Renal cortex interstitium (tissue), 11 donors: ENCODE results near the gene CNPY4. TPM values are rescaled to one million over a fixed set of nuclear protein-coding genes. Genes with fewer than 3 reads are reported as not detected.
"Not testable (repeated sequence)": the region's sequence is repeated elsewhere in the genome, so short reads cannot be mapped to it uniquely, and the experiment has no call there.

Experiments used
- DNase-seq, 11 donors: peaks; one replicate each; pipeline ENCODE4 v3.0.0-alpha.2; 2013; ENCODE audit warnings: low read depth in 9 of 11, low spot score in 4 of 11; ENCODE audit errors: extremely low read depth in 1 of 11
- polyA plus RNA-seq, 3 donors: library from polyadenylated mRNA; unstranded; fragments of 120-200 nt; gene quantifications; one replicate each; pipeline ENCODE4 v1.2.1, GENCODE V29; 2013; ENCODE audit not compliant: insufficient read length in 3 of 3

Gene CNPY4
- polyA plus RNA-seq, 3 donors = 40.1 to 47.0 (median 41.5) TPM

- peak in 5 of 11 donors; percentile 57 to 69 (median 66) for DNase-seq
These were observed 11.4 kb downstream of the CNPY4 start for GRCh38 chr7:100130608-100131453.

- no peak for DNase-seq
These were observed 12.7 kb downstream of the CNPY4 start for GRCh38 chr7:100132126-100132525.

GRCh38 chr7:100132697-100133151, 13.3 kb downstream of the CNPY4 start:
- peak in 1 of 11 donors; percentile 36 for DNase-seq

GRCh38 chr7:100137851-100138760, 18.7 kb downstream of the CNPY4 start:
- DNase-seq = no peak

- DNase-seq = no peak
These were observed 22.1 kb downstream of the CNPY4 start for GRCh38 chr7:100141555-100141949.

DNA sequence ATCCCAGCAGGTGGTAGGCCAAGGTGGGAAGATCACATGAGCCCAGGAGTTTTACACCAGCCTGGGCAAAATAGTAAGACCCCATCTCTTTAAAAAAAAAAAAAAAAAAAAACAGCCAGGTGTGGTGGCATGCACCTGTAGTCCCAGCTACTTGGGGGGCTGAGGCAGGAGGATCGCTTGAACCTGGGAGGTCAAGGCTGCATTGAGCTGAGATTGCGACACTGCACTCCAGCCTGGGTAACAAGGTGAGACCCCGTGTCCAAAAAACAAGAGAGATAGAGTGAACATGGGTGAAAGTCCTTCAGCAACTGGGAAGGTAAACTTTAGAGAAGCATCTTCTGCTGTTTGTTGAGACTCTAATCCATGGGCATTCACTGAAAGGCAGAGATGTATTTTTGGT, 23.0 kb downstream of the CNPY4 start:
- no peak for DNase-seq

DNA sequence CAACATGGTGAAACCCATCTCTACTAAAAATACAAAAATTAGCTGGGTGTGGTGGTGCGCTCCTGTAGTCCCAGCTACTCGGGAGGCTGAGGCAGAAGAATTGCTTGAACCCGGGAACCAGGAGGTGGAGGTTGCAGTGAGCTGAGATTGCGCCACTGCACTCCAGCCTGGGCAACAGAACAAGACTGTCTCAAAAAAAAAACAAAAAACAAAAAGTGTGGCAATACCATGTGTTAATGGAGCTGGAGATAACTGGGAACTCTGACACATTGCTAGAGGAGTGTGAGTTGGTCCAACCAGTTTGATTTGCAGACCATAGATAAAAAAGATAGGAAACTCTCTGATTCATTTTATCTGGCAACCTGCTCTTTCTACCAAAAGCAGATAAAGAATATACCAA, 26.9 kb downstream of the CNPY4 start:
- DNase-seq = not testable (repeated sequence)

DNA sequence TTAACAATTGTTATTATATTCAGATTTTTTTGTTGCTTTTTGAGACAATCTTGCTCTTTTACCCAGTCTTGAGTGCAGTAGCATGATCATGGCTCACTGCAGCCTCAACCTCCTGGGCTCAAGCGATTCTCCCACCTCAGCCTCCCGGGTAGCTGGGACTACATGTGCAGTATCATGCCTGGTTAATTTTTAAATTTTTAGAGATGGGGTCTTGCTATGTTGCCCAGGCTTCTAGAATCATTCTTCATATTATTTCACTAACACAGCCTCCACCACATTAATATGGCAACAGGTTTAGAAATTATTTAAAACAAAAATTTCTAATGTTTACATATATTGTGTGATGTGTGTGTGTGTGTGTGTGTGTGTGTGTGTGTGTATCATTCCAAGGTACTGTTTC, 27.8 kb downstream of the CNPY4 start:
- no peak for DNase-seq

- DNase-seq = no peak
These were observed 28.8 kb downstream of the CNPY4 start for GRCh38 chr7:100148225-100148558.

GRCh38 chr7:100148559-100149328, 29.3 kb downstream of the CNPY4 start, which contains the start of gene LAMTOR4:
Gene LAMTOR4 (plus strand): TSS chr7:100148918. CDS start chr7:100148973, 55 bp downstream.
- DNase-seq = peak; percentile 91 to 99 (median 97)

DNA sequence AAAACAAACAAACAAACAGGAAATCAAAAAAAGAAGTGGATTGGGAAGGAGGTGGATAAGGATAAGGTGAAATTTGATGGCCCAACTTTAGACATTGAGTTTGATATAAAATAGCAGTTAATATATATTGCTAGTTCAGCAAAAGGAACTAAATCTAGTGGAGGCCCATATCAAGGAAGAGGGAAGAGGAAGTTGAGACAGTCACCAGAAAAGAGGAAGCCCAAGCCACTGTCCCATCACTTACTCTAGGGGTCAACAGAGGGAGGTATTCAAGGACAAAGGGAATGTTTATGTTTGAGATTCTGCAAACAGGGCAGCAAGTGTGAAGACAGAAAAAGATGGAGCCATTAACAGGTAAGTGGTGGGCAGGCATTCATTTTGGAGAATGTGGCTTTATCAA, 33.0 kb downstream of the CNPY4 start:
- no peak for DNase-seq

DNA sequence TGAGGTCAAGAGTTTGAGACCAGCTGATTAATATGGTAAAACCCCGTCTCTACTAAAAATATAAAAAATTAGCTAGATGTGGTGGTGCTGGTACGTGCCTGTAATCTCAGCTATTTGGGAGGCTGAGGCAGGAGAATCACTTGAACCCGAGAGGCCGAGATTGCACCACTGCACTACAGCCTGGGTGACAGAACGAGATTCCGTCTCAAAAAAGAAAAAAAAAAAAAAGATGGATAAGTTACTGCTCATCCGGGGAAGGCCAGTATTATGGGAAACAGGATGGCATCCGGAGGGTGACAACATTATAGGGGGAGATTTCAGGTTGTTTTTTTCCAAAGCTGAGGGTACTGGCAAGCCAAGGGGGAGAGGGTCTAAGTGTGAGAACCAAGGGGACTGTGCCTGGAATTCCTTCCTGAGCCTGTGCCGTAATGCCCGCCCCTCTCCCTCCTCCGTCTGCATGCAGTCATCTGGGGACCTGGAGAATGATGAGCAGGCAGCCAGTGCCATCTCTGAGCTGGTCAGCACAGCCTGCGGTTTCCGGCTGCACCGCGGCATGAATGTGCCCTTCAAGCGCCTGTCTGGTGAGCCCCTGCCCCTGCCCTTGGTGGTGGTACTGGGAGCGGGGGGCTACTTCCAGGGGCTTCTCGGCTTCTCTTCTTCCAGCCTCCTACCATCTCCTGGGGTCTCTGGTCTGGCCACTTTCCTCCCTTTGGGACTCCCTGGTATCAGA, 33.7 kb downstream of the CNPY4 start:
- DNase-seq = no peak

- DNase-seq = no peak
These were observed 34.5 kb downstream of the CNPY4 start for GRCh38 chr7:100153708-100154535.

- DNase-seq = no peak
These were observed 35.4 kb downstream of the CNPY4 start for GRCh38 chr7:100154651-100155491.

GRCh38 chr7:100155553-100156317, 36.3 kb downstream of the CNPY4 start:
- no peak for DNase-seq
